Activated CD8-positive, alpha-beta memory T cell treated with anti-CD3 and anti-CD28 coated beads for 4 hours (primary cell): Measurements from ENCODE around the gene ZFAND3.
"Not testable (repeated sequence)": the region's sequence is repeated elsewhere in the genome, so short reads cannot be mapped to it uniquely, and the experiment has no call there.

Experiments
- DNase-seq, 2 donors: peaks; one replicate each; pipeline ENCODE4 v3.0.0-alpha.2; 2020; ENCODE audit warnings: low read depth in 2 of 2

The ZFAND3 gene

DNA sequence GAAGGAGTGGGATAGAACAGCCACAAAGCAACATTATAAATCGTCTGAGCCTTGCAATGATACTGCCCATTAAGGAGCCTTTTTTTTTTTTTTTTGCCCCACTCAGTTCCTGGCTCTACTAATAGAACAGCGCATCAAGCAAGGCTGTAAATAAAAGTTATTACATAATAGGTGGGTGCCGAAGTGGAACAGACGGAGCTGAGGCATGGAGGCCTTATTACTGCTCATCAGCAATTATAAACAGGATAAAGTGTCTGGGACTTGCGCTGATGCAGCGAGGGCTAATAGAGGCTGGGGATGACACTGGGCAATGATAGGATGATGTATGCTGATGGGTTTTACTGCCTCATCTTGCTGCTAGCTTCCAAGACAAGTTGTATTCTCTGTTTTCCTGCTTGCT, 272.1 kb downstream of the ZFAND3 start:
- no peak for DNase-seq

DNA sequence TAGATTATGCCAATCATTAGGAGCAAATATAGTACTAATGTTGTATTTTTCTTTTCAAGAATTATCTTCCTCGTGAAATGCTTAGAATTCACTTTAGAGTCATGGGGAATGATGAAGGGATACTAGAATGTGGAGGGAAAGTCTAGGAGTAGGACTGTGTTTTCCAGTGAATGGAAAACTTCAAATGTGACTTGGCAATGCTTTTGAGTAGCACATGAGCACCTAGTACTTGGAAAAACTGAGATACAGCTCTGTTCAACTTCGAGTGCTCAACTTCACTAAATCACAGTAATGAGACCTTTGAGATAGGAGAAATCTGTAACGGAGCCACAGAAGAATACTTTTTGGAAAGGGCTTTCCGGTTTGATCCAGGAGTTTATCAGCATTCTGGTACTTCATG, 272.9 kb downstream of the ZFAND3 start:
- no peak for DNase-seq

DNA sequence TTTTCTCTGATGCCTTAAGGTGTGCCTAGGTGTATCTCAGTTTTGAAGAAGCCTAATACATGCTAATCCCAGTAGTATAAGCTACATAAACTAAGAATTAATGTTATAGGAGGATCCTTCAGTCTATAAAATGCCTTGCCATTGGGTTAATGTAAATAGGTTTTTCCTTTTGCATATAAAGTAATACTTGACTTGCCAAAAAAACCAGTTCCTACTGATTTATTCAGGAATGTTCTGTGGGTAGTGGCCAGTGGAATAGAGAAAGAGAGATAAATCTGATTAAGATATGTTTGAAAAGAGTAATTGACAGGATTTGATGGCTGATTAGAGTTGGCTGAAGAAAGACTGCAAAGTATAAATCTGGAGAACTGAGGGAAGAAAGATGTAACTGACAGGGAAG, 273.4 kb downstream of the ZFAND3 start:
- DNase-seq: no peak

DNA sequence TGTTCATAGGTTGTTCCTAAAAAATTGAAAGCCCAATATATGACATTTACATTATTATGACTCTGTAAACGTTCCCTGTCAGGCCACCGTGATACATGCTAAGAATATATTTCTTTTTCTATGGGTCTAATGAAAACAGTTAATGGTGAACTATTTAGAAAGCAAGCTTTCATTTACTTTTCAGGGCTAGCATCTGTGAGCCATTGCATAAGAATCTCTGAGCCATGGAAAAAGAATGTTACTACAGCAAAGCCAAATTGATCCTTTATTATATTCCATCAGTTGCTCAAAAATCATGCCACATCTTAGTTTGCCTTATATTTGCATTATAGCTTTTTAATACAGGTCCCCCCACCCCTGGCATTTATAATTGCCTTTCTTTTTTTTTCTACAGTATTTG, 275.5 kb downstream of the ZFAND3 start:
- no peak for DNase-seq

DNA sequence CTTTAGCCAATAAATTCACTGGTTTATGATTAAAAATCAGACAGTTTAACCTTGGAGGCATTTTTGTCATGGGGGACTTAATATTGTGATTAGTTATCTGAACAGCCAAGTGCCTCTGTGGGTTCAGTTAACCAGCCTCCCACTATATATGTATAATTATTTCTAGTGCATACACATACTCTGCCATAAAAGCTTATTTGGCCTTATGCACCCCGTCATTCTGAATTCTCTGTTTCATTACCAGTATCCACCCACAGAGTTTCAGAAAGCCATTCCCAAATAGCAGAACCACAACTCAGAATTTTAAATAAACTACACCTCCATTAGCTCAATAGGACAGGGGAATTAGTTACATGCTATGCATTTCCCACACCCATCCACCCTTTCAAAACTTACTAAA, 279.7 kb downstream of the ZFAND3 start:
- DNase-seq: no peak

DNA sequence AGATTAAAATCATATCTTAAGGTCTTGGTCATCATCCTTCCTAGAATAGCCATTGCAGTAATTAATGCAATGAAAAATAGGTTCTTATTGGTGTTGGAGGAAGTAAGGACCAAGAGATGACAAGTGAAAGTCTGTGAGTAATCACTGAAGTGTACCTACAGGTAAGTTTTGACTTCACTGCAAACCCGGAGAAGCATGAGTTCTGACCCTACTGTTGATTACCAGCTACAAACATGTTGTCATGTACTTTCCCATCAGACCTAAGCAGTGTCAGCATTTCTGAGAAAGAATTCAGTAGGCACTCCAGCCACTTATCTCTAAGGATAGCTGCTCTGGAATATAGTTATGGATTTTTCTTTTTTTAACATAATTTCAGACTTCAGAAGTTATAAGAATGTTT, 280.9 kb downstream of the ZFAND3 start:
- no peak for DNase-seq

DNA sequence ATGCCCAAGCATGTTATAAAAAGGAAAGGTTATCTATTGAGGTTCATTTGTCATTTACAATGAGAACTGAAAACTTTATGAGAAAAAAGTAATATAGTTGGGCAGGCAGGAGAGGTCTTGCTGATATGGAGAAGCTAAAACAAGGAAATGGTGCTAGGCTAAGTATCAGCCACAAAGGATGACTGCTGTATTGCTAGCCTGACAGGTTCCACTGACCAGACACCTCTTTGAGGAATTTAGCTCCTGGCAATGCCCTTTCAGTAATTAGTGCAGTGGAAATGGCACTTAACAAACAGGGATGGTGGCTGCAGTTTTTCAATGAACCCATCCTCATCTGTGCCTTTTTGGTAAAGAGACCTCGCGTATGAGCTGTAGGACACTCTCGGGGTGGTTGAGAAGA, 284.4 kb downstream of the ZFAND3 start:
- DNase-seq: no peak

DNA sequence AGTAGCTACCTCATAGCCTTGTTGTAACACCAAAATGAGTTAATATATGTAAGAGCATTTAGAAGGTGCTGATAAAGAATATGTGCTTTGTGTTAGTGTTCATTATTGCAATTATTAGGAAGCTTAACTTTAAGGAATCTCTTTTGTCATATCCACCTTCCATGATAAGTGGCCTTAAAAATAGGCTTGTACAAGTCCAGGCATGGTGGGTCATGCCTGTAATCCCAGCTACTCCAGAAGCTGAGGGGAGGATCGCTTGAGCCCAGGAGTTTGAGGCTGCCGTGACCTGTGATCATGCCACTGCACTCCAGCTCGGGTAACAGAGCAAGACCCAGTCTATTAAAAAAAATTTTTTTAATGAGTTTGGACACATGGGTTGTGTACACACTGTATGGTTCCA, 285.5 kb downstream of the ZFAND3 start:
- DNase-seq: no peak

DNA sequence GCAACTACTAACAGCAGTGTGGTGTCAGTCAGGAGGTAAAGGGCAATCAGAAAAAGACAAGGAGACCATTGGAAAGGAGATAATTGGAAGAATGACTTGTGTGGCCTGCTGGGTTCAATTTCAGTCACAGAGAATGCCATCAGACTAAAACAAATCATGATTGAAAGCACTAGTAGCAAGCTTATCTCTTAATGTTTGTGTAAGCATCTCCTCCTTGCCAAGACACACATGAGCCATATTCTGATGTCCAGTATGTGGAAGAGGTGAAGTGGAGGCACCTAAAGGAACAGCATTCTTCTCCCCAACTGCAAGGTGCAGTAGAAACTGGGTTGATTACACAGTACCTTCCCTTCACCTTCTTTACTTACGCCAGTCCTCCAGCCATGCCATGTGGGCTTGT, 287.5 kb downstream of the ZFAND3 start:
- DNase-seq: no peak

DNA sequence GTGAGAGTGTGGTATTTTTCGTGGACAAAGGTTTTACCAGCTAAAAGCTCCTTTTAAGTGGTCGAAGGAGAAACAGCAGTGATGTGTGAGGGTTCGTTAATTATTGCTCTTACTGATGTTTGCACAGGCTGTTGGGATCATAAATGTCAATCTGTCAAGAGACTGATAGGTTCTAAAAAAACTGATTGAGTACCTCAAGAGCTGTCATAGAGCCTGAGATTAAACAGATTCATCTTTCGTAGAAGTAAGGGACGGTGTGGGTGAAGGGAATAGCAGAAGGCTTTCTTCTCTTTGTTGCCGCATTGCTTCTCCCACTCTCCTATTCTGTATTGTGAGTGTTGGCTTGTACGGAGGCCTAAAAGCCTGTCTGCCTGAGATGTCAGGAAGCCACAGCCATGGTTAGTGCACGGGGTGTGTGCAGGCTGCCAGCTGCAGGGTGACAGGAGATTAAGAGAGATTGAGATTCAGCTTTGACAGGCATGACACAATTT, 291.0 kb downstream of the ZFAND3 start:
- no peak for DNase-seq

DNA sequence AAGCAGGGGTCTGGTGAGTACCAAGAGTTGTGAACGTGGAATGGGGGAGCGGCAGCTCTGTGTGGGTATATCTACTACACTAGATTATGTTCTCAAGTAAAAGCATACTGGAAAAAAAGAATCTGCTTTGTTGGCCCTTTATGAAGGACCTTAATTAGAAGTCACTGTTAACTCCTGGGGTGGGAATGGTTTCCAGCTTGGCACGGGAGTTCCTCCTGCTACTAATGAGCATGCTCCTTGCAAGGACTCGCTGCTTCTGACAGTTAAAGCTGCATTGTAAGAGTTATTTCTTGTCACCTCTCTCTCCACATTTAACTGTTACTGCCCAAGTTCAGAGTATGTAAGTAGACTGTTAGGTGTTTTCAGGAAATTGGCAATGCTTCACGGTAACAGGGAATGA, 292.7 kb downstream of the ZFAND3 start:
- no peak for DNase-seq

DNA sequence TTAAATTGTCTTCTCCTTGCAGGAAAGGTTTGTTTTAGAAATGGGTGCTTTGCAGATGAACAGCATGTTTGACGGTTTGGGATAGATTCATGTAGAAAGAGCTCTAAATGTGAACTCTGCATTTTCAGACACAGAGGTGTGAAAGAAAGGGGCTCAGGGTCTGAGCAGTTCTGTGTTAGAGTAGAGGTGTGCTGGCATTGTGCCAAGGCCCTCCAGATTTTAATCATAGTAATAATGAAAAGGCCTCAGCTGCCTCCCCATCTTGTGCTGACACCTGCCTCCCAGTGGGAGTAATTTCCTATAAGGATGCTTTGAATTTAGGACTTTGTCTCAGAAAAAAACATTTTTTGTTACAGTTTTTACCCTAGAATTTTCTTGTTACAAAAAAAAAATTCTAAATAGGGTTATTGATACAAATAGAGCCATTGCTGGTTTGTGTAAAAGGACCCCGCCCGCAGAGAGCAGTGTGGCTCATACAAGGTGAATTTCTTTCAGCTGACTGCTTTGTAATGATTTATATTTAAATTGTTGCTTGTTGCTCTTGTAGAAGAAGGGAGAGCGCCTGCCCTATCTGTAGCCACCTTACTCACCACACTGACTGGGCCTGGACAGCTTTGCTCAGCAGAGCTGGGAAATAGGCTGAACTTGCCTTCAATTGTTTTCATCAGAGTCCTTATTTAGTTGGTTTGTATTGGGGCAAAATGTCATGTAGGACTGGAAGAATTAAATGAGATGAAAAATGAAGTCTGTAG, 294.5 kb downstream of the ZFAND3 start:
- DNase-seq: no peak

DNA sequence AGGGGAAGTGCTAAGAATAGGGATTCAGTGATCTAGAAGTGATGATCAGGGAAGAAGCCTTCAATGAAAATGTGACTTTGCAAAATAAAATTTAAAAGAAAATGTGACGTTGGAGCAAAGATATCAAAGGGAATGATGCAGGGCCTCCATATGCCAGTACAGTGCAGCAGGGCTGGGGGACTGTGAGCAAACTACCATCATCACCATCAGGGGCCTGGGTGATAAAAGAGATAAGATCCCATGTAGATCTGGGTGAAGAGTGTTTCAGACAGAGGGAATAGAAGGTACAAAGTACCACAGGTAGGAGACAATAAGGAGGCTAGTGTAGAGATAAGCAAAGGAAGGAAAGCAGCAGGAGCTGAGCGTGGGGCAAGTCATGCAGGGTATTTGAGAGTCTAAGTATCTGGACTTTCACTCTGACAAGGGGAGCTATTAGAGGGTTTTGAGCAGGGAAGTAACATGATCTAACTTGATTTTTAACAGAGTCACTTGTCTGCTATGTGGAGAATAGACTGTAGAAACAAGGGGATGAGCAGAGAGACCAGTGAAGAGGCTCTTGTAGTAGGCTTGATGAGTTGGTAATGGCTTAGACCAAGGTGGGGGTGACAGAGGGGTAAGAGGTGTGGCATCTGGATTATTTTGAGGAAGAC, 295.6 kb downstream of the ZFAND3 start:
- DNase-seq: no peak

DNA sequence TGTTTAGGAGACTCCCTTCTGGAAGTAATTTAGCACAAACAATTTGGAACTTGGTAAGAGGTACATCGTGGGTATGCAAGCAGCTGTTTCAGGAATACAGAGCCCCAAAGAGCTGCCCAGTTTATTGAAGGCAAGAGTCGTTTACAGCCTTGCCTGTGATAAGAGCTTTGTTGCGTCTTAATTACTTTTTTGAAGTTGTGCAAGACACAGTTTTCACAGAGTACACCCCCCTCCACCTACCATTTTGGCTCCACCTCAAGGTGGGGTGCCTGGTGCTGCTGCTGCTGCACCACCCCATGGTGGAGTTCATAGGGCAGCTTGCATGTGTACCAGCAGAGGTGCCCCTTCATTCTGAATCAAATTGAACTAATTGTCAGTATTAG, 296.1 kb downstream of the ZFAND3 start:
- DNase-seq: no peak

DNA sequence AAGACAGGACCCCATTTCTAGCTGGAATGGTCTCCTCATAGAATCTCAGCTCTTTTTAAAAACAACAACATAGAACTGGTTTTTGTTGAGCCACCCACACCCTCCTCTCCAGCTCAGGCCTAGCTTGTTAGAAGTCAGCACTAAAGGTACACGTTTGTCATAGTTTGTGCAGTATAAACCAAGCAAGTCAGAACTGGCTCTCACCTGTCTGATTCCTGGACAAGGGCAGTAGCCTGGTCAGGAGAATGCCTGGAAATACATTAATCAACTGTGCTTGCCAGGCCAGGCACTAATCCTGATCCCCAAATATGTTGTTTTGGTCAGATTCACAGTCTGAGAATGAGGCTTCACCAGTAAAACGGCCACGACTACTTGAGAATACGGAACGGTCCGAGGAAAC, 296.7 kb downstream of the ZFAND3 start:
- no peak for DNase-seq

DNA sequence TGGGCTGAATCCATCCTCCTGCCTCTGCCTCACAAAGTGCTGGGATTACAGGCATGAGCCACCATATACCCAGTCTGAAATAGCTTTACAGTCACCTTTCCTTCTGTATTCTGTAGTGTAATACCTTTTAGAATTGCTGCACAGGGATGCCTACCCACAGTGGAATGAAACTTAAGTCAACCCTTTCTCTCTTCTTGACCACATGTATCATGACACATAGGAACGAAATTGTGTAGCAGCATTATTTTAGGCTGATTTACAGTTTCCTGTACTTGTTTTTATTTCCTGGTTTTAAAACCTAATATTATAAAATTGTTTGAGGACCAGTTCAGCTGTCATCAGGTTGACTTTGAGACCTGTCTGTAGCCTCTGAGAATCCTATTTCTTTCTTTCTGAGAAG, 297.8 kb downstream of the ZFAND3 start:
- no peak for DNase-seq

DNA sequence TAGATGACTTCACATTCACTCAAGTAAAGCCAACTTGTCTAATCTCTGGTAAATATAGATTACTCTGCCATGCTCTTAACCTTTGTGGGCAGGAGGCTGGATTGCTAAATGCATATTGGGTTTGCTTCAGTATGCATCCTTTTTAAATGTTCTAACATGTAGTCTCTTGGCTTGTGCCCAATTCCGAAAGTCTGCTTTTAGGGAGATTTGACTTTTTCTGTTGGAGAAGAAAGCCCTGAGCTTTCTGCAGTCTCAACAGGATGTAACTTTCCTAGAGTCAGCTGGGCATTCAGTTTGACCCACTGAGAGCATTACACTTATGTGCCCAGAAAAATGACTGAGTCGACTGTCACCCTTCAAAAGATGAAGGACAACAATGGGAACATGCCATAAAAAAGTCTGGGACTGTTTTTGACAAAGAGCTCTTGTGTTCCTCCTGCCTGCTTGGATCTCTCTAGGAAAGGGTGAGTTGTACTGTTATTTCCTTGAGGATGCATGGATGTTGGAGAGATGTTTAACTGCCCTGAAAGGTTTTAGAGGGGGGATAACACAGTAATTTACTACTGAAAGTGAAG, 299.4 kb downstream of the ZFAND3 start:
- no peak for DNase-seq

DNA sequence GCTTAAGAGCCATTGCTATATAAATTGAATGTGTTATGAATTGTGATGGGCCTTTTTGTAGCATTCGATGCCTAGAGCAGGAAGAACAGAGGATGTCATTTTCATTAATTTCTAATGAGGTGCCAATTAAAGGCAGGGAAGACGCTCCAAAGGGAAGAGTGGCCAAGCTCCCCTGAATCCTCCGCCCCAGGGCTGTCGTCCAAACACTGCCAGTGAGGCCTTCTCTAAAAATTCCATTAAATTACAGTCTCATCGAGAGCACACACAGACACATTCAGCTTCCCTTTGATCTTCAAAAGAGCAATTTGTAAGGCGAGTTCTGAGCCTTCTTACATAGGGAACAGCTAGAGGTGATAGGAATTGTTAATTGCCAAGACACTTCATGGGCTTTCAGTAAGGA, 300.0 kb downstream of the ZFAND3 start:
- no peak for DNase-seq

DNA sequence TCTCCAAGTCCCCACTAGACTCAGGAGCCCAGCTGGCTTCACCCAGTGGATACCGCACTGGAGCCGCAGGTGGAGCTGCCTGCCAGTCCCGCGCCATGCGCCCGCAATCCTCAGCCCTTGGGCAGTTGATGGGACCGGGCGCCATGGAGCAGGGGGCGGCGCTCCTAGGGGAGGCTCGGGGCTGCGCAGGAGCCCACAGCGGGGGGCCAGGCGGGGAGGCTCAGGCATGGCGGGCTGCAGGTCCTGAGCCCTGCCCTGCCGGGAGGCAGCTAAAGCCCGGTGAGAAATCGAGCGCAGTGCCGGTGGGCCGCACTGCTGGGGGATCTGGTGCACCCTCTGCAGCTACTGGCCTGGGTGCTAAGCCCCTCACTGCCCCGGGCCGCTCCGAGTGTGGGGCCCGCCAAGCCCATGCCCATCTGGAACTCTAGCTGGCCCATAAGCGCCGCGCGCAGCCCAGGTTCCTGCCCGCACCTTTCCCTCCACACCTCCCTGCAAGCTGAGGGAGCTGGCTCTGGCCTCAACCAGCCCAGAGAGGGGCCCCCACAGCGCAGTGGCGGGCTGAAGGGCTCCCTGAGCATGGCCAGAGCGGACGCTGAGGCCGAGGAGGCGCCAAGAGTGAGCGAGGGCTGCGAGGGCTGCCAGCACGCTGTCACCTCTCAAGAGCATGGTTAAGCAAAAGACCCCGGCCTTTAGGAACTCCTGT, 304.8 kb downstream of the ZFAND3 start:
- not testable (repeated sequence) for DNase-seq

DNA sequence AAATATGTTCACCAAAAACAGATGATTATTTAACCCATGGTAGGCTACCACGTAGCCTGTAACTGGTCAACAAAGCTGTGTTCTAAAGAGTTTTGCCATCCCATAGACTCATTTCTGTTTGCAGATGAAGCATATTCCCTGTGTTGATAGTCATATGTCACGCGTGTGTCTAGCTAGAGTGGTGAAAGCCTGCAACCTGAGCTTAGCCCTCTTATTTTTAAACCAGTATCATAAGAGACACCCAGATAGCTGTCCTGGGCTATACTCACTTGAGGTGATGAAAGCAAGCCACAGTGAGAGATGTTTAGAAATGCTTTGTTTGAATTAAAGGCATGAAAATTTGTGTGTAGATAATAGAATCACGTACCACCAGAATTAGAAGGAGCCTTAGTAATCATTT, 307.8 kb downstream of the ZFAND3 start:
- no peak for DNase-seq

DNA sequence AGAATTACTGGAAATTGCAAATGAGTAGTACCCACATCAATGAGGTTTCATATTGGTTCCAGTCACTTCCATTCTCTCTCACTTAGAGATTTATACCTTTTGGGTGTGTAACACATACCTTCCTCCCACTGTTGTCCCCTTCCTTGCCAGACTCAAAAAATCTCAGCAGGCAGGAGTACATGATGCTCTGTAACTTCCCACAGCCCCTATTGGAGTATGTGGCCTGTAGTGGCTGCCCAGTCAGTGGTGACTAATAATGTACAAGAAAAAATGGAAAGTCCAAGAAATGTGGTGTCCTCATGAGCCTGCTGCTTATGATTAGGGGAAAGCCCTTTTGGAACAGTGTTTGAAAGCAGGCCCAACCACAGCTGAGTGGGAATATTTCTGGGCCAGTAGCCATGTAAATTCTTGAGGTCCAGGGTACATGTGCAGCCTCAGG, 312.0 kb downstream of the ZFAND3 start:
- DNase-seq: no peak

DNA sequence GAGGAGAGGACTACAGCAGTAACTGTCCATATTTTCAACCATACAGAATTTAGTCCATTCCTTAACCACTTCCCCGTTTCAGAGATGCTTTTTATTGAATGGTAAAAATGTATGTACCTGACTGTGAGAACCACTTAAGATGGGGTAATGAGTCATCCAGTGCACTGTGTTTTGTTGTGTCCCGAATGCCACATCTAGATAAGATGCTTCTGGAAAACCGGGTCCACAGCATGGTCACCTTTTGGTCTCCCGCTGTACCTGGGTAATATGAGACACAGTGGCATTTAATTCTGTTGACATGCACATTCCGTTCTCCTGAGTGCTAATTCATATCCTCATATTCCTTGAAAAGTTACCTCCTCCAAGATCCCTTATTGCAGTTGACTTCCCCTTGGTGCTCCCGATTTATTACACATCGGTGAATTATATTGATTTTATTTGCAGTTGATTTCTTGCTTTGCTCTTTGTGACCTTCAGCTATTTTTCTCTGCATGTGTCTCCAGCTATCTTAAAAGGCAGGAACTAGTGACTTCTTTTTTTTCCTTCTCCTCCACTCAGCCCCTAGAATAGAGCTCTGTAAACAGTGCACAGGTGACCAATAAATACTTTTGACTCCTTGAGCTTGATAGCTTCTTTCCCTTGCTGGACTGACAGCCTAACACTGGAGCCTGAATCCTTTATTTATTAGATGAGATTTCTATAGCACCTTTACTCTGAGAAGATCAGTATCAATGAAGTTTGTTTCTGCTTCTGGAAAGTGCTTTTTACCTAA, 314.6 kb downstream of the ZFAND3 start:
- no peak for DNase-seq
